GM10266 (cell line): ENCODE data around the gene CAPZA2.
"Not testable (repeated sequence)": the region's sequence is repeated elsewhere in the genome, so short reads cannot be mapped to it uniquely, and the experiment has no call there.

Experiments
- DNase-seq: peaks from one replicate; pipeline ENCODE4 v3.0.0; 2012; ENCODE audit errors: extremely low spot score
- TF ChIP-seq, protein P1 (sequence below): IDR thresholded peaks from 2 replicates; pipeline ENCODE4 v1.5.1; 2012; ENCODE audit warnings: mild to moderate bottlenecking, low read depth; ENCODE audit not compliant: control insufficient read depth, insufficient read depth; ENCODE audit errors: missing control alignments

Gene CAPZA2

DNA sequence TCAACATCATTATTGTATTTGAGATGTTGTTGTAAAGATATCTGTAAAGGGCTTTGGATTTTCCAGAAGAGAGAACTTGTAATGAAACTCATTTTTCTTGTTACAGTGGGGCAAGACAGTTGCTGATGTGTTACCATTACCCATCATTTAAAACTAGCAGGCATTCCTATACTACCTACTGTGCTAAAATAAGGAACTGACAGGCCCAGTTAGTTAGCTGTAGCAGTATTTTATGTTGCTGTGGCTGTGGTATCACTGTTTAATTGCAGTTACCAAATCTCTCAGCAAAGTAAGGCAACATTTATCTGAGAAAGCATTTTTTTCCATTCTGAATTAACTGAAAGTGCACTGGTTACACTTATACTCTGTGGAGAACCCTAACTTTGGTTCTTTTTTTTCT lies 100.8 kb downstream of the CAPZA2 start:
- DNase-seq, result no peak
- TF ChIP-seq, protein P1, sequence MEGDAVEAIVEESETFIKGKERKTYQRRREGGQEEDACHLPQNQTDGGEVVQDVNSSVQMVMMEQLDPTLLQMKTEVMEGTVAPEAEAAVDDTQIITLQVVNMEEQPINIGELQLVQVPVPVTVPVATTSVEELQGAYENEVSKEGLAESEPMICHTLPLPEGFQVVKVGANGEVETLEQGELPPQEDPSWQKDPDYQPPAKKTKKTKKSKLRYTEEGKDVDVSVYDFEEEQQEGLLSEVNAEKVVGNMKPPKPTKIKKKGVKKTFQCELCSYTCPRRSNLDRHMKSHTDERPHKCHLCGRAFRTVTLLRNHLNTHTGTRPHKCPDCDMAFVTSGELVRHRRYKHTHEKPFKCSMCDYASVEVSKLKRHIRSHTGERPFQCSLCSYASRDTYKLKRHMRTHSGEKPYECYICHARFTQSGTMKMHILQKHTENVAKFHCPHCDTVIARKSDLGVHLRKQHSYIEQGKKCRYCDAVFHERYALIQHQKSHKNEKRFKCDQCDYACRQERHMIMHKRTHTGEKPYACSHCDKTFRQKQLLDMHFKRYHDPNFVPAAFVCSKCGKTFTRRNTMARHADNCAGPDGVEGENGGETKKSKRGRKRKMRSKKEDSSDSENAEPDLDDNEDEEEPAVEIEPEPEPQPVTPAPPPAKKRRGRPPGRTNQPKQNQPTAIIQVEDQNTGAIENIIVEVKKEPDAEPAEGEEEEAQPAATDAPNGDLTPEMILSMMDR, result no peak

DNA sequence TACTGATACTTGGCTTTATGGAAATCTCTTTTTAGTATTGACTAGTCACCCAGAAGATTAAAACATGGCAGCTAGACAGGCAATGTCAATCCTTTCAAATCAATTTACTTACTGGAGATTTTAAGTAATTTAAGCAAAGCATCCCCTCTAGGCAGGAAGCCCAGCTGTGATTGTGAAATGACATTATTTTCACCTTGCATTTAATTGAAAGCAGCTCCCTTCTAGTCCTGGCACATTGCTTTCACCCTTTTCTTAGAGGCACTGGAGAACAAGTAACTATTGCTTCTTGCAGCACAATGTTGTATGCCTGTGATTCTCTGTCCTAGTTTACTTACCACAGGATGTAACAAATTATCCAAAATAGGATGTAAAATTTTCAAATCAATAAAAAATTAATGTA lies 104.2 kb downstream of the CAPZA2 start:
- TF ChIP-seq, protein P1, result no peak

DNA sequence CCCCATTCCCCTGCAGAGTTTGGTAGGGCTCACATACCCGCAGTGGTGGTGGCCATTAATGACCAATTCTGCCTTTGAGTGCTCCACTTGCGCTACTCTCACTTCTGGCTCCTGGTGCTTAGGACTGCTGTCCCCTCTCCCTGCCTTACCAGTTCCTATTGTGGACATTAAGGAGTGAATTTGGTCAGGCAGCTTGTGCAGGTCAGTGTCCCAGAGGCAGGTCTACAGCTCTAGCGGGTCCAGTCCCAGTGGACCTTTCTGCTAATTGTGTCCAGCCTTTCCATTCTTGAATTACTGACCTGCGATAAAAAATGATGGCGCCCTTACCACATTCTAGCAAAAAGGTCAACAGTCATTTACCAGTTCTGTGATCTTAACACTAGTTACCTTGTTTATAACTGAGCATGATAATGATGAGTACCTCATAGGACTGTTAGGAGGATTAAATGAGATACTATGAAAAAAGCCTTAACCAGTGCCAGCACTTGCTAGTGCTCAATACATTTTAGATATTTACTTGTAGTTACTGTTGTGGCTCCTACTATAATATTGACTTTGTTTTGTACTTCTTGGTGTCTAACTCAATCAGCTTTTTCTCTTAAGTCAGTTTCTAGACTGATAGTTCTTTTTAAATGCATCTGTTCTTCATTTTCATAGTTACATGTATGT lies 105.0 kb downstream of the CAPZA2 start:
- DNase-seq, result no peak
- TF ChIP-seq, protein P1, result no peak

More for the DNA sequence above, 104.2 kb downstream of the CAPZA2 start:
- no peak for DNase-seq

DNA sequence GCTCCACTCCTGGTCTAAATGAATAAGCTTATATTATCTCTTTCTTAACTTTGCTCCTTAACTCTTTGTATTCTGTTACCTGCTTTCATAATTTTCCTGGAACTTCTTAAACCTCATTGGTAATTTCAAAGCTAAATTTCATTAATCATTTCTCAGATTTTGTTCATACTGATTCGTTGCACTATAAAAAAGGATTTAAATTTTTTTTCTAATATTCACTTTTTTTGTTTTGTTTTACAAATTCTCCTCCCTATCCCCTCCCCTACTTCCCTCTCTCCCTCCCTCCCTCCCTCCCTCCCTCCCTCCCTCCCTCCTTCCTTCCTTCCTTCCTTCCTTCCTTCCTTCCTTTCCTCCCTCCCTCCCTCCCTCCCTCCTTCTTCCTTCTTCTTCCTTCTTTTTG lies 105.6 kb downstream of the CAPZA2 start:
- TF ChIP-seq, protein P1, result no peak
- no peak for DNase-seq

DNA sequence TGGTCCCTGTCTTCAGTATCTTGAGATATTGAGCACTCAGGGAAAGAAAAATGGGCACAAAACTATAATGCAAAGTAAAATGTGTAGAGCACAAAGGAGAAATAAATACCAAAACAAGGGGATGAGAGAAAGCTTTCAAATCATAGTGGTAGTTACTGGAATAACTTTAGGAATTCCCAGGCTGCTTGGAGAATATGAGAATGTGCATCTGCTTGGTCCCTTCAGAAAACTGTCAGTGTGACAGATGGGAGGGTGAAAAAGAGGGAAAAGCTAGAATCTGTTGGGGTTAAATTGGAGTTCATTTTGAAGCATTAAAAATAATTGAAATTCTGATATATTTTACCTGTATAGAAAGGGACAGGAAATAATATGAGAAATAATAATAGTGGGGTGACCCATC lies 106.2 kb downstream of the CAPZA2 start:
- no peak for DNase-seq
- TF ChIP-seq, protein P1, result no peak

DNA sequence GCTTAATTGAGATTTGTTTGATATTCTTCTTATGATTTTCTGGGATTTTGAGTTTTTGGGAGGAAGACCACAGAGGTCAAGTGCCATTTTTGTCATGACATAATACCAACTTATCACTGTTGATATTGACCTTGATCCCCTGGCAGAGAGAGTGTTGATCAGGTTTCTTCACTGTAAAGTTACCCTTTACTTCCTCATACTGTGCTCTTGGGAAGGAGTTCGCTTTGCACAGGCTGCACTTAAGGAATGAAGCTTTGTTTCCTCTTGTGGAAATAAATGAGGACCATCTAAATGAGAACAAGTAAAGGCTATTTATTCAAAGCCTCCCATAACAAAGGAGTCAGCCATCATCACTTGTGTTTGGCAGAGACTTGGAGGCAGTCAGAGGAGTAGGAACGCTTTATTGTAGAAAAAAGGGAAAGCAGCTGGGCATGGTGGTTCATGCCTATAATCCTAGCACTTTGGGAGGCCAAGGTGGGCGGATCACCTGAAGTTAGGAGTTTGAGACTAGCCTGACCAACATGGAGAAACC lies 107.0 kb downstream of the CAPZA2 start:
- no peak for DNase-seq
- TF ChIP-seq, protein P1, result no peak

DNA sequence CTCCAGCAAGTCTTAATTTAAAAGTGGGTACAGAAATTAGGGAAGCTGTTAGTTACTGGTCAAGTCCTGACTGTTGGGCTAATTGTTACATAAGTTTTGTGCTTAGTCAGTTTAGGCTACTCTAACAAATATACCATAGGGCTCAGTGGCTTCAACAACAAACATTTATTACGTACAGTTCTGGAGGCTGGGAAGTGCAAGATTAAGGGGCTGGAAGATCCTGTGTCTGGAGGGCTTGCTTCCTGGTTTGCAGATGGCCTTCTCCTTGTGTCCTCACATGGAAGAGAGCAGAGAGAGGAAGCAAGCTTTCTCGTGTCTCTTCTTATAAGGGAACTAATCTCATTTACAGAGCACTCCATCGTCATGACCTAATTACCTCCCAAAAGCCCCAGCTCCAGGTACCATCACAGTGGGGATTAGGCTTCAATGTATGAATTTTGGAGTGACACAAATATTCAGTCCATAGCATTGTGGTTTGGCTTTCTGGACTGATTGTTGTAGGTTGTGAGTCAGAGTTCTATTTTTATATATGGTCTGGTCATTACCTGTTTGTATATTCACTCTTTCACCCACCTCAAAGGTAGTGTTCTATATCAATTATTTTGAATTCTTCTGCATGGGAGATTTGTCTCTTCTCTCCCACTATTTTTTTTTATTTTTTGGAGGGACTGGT lies 108.0 kb downstream of the CAPZA2 start:
- no peak for DNase-seq

DNA sequence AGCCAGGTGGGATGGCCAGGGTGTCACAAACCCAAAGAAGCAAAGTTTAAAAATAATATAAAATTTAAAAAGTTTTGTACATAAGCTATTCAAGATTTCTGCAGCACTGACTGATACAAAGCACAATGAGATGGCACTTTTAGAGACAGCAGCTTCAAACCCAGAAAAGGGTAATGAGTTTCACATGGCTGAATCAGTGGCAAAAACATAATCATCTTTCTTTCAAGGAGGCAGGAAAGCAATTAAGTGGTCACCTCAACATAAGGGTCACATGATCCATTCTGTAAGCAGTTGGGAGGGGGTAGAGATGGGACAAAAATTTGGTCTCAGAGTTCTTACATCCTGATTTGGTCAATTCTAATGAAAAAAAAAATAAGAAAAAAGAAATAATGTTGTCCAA lies 108.8 kb downstream of the CAPZA2 start:
- DNase-seq, result not testable (repeated sequence)

More for the DNA sequence above, 108.0 kb downstream of the CAPZA2 start:
- TF ChIP-seq, protein P1, result no peak
